AML-193 (cell line): ENCODE data around the gene CCBE1.
"Not testable (repeated sequence)": the region's sequence is repeated elsewhere in the genome, so short reads cannot be mapped to it uniquely, and the experiment has no call there.

Experiments used
- DNase-seq, 2 experiments: peaks; one replicate each; lab custom pipeline; 2025; lab: John Stamatoyannopoulos, UW

Gene CCBE1

DNA sequence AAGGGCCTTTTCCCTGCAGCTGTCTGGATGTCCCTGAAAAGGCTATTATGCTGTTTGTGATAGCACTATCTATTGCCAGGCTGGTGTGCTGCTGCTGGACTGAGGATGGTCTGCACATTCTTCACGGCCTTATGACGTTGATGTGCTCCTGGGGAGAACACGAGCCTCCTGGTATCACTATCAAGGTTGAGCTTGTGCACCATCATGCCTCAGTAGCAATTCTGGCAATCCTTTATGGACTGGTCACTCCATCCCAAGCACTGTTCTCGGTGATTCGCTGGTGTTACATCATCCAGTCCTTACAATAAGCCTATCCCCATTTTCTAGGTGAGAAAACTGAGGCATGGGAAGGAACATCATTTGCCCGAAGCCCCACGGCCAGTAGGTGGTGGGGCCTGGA, 18.2 kb upstream of the CCBE1 start:
- DNase-seq = no peak

DNA sequence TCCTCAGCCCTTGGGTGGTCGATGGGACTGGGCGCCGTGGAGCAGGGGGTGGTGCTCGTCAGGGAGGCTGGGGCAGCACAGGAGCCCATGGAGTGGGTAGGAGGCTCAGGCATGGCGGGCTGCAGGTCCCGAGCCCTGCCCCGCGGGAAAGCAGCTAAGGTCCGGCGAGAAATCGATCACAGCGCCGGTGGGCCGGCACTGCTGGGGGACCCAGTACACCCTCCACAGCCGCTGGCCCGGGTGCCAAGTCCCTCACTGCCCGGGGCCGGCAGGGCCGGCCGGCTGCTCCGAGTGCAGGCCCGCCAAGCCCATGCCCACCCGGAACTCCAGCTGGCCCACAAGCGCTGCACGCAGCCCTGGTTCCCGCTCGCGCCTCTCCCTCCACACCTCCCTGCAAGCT, 16.9 kb upstream of the CCBE1 start:
- not testable (repeated sequence) for DNase-seq

DNA sequence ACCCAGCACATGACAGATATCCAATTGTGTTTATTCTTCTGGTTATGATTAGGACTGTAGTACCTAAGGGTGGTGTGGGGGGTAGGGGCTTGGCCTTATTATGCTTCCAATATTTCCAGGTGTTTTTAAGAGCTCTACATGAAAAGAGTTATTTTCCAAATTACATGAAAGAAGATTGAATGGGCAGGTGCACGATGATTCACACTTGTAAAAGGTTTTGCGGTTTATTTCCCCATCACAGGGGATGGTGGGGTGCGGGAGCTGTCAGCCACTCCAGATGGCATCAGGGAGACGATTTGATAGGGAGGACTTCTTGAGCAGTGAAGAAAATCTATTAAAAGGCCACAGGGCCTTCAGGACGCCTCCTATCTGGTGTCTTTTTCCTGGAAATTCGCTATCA, 15.1 kb upstream of the CCBE1 start:
- no peak for DNase-seq

DNA sequence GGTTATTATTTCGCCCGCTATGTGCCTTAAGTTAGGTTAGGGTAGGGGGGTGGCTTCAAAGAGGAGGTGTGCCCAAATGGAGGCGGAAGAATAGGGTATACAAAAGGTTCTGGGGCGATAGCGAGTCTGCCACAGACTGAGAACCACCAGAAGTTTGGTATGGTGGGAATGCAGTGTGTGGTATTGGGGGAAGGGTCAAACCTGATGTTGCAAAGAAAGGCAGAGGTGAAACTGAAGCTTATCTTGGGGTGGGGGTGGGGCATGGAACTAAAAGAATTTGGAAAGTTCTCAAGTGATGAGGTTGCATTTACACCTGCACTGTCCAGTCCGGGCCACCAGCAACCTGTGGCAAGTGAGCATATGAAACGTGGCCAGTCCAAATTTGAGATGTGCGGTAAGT, 11.8 kb upstream of the CCBE1 start:
- DNase-seq = no peak

DNA sequence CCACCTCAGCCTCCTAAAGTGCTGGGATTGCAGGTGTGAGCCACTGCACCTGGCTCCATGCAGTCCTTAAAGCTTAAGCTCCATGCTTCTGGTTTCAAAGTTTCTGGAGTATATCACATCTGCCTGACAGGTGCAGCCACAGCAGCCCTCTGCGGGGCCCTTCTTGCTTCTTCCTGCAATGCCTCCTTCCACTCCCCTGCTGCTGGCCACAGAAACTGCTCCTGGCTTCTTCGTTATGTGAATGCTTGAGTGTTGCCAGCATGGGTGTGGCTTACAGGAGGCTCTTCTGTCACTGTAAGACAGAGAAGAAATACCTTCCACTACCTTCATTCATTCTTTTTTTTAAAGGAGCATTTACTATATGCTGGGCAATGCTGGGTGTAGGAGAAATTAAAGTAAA, 10.1 kb upstream of the CCBE1 start:
- DNase-seq = no peak

DNA sequence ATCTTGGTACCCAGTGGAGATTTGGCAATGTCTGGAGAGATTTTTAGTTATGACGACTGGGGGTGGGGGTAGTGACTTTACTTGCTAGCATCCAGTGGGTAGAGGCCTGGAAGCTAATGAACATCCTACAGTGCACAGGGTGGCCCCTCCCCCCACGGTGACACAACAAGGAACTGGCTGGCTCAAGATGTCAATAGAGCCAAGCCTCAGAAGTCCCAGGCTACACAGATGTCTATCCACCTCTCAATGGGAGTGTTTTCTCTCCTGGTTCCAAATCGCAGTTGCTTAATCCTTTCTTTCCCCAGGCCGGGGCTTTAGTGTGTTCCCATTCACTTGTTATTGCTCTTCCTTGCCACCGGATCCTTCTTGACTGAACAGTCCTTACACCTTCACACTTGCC, 9.3 kb upstream of the CCBE1 start:
- DNase-seq = no peak

DNA sequence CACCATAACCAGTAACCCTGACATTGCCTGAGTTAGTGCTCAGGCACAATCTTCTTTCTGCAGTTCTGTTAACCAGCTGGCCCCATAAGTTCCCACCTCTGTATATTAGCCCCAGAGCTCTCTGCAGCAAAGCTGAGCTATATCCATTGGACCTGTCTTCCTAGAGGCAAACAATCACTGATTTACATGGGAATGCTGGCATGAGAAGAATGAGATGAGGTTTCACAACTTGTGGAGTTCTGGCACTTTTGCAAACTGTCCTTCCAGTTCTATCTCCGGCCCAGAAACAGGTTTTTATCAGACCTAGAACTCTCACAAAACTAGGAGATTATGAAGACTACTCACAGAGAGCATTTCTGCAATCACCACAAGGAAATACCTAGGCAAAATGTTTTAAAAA, 7.9 kb upstream of the CCBE1 start:
- DNase-seq = no peak

DNA sequence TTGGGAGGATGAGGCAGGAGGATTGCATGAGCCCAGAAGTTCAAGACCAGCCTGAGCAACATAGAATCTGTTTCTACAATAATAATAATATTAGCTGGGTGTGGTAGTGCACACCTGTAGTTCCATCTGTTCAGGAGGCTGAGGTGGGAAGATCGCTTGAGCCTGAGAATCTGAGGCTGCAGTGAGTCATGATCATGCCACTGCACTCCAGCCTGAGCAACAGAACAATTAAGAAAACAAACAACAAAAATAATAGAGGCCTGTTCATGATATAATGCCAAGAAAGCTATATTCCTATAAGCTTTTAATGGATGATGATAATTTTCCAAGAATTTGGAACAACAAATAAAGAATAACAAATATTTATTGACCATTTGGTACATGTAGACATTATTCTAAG, 6.9 kb upstream of the CCBE1 start:
- DNase-seq = no peak

DNA sequence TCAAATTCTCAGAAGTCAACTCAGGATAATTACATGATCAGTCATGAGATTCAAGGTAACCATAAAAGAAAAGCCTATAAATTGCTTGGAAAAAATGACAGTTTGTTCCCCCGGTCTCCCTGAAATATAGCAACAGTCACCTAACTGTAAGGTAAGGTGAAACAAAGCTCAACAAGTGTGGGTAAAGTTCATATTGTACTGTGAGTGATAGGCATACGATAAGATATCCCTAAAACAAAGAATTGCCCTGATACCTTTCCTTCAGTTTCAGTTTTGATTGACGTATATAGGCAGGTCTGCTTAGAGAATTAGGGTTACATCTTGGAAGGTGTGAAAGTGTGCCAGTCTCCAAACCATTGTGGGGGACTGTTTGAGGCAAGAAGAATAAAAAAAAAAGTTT, 4.0 kb upstream of the CCBE1 start:
- no peak for DNase-seq

DNA sequence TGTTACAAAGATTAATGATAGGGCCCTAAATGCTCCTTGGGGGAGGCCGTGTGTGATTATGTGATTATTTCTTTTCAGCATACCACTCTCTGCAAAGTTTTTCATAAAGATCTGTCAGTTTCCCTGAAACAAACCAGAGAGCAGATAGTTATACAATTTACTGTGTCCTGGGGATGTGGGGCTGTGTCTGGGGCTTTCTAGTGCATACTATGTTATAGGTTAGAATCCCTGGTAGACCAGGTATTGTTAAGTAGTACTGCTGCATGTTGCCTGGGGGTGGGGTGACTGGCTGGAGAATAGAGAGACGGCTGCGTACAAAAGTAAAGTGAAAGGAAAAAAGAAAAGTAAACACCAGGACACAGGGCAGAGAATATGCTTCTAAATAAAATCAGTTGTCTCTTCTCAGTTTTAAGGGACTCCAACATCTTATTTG, 3.3 kb upstream of the CCBE1 start:
- DNase-seq = no peak

DNA sequence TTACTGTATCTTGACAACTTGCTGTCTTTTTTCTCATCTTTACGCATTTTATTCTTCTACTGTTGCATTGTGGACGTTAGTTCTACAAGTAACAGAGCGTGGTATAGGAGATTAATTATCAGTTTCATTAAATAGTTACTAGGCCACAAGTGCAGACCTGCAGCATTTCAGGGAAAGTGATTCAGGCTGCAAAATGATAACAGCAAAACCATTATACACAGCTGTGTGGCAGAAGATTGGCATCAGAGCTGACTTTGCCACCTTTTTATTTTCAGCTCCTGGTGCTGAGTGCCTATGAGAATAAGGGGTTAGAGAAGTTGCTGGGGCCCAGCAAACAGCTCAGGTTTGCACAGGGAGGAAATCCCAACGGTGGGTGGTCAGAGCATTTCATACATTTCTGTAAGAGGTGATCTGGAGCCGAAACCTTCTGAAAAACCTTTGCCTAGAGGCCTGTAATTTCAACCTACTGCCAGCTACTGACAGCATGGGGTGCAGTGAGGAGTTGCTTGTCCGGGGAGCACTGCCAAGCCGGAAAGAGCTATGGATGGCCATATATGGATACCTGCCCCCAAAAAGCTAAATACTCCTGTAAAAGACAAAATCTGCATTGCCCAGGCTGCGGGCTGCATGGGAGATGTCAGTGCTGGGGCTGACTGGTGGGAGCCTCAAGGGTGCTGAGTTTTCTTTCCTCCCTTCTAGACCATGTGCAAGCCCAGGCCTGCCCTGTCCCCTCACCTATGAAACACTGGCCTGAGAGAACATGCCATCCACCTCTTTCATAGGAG, 2.7 kb upstream of the CCBE1 start:
- no peak for DNase-seq

DNA sequence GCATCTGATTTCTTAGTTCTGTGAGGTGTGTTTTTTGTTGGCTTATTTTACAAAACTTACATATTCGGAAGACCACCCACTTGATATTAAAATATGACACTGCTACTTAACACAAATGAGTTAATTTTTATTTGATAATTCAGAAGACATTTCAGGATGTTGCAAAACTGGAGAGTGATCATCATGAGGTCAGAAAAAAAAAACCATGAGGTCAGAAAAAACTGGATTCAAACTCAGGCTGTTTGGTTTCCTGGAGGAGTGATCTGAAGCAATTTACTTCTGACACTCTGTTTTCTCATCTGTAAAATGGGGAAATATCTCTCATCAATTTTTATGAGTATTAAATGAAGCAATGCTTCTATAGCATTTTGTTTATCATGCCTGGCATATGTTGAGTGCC, 1.8 kb upstream of the CCBE1 start:
- DNase-seq = no peak

DNA sequence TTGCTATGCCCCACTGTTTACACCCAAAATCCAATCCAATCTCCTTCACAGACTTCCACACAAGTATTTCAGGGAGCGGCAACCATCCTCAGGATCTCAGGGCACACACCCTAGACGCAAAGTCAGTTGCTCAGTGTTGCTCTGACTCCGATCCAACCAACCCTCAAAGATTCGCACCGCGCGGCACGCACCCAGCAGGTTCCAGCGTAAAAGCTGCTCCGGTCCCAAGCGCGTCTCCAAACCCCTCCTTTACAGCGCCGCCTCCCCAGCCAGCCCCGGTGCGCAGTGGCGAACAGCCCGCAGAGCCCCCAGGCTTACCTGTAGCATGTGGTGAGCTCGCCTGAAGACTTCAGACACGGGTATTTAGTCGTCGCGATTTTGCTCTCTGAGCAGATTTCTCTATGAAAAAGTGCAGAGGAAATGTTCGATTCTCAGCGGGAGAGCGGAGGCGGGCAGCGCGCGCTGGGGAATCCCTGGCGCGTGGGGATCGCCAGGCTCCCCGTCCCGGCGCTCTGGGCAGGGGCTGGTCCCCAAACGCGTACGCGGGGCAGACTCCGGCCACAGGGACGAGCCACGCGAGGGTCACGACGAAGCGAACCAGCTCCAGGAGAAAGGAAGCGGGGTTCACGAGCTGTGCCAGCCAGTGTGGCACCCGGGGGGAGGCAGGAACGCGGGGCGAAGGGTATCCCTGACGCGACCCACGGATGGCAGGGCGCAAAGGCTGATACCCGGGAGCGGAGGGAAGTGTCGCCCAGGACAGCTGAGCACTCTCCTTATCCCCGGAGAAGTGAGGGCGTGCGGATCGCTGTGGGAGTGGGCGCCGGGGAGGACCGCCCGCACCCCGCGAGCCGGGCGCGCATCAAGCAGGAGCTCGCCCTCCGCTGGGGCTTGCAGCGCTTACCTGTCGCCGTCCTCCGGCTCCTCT, 650 bp downstream of the CCBE1 start:
- no peak for DNase-seq

DNA sequence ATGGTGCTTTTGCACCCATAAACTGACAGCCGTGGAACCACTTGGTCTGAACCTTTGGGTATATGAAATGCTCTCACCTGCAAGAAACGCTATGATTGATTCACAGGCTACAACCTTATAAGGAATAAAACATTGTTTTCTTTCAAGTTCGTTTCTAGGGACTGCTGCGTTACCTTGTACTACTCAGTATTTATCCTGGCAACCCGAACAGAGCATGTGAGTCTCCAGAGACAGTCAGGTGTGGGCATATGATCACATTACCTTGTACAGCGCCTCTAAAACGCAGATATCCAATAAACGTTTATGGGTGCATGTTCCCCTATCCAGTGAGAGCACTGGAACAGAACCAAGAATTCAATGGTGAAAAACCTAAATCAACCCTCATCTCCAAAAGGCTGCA, 1.7 kb downstream of the CCBE1 start:
- DNase-seq = no peak

DNA sequence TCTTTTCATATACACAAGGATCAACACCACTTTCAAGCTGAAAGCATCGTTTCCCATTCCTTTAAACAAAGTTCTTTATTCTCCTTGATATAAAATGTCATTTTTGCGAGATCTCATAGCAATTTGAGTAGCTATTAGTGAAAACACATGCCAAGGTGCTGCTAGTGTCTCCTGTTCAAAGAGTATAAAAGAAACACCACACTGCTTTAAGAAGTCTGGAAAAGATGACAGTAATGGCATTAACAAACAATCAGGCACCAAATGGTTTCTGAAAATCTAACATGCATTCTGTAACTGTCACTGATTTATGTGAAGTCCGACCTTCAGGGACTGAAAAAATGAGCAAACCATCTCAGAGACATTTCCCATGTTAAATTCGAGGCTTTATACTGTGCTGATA, 2.4 kb downstream of the CCBE1 start:
- DNase-seq = no peak

DNA sequence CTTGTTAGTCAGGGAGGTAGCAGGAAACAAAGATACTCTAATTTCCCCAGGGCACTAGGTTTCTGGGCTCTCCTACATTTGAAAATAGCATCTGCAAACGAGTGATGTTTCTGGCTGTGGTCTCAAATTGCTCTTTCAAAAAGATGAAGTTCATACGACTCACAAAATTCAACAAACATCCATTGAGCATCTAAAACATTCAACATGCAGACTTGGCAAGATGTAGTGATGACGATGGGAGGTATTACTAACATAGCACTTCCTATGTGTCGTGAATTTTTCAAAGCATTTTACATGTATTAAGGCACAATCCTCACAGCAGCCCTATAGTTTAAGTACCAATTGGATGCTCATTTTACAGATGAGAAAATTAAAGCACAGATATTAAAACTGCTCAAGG, 5.2 kb downstream of the CCBE1 start:
- DNase-seq = no peak

DNA sequence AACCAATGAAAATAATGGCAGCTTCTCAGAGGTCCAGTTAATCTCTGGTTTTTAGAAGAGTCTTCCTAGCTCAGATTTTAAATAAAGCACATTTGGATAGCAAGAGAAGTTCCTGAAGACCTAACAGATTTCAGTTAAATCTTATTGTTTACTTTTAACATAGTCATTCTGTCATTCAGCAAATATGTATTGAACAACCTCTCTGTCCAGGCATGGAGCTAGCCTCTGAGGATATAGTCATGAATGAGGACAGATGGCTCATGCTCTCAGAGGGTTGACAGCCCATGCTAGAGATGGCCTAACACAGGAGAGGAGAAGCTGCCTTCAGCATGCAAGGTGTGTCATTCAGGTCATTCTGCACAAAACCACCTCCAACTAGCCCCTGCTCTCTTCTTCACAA, 6.2 kb downstream of the CCBE1 start:
- DNase-seq = no peak

DNA sequence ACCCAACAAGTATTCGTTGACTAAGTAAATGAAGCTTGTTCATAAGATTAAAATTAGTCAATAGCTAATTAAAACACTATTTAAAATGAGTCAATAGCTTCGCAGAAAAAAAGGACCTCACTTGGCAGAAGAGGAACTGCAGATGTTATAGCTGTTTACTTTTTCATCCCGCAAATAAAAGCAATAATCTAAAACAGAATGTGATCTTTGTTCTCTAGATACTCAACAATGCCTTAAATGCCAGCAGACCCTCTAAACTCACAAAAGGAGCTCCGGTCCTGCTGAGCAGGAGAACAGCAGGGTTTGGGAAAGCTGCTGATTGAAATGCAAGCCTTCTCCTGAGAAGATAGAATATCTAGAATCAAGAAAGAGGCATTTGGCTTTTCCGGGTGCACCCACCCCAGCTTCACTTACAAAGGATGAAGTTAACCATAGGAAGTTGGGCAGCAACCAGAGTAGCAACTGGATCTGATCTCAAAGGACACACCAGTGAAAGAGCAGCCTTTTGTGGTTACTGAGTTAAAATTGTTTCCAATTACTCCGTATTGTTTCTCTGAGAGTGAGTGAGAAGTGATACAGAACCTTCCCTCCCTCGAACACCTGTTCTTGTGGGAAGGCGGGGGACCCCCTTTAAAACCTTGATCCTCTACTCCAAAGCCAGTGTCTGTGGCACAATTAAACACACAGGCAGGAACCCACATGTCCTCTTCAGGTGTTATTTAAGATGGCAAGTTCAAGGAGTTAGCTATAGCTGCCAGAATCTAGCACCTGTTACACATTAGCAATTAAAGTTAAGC, 6.8 kb downstream of the CCBE1 start:
- no peak for DNase-seq

DNA sequence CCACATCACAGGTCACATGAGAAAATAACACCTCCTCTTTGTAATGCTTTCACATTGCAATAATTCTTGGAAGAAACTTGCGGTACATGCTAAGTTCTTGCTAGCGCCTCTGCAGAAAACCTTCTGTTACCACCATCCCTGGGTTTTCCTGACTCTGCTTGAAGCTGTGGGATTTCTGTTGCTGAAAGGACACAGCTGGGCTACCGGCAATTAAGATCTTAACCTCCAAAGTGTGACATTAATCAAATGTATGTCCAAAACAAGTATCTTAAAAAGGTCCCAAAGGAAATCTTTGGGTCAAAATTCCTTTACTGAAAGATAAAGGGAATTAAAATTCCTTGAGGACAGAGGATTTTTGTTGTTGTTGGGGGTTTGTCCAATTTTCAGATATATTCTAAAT, 7.5 kb downstream of the CCBE1 start:
- no peak for DNase-seq

DNA sequence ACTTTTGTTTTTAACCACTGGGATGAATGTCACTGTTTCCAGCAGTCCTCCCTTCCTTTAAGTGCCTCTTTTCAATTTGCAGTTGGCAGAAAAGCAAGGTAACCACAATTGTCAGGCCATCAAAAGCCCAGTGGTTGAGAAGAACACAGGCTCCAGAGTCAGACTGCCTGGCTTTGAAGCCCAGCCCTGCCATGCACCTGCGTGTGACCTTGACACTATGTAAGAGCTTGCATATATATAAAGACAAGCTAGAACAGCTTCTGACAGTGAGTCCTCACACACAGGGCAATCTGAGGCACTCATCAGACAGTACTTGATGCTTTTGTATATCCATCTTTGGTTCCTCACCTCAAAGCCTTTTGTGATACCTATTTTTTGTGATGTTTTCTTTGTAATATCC, 11.0 kb downstream of the CCBE1 start:
- DNase-seq = no peak

DNA sequence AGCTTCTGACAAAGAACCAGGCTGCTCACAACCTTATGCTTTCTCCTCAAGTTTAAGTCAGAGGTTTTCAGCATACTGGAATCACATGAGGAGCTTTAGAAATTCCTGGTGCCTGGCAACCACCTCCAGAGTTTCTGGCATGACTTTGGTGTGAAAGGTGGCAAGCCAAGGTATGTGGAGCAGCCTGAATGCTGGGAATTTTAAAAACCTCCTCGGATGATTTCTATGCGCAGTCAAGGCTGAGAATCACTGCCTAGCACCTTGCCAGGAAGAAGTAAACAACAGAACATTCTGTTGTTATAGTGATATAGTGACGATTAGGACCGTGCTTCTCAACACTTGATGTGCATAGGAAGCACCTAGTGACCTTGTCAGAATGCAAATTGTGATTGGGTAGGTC, 11.7 kb downstream of the CCBE1 start:
- DNase-seq = no peak

DNA sequence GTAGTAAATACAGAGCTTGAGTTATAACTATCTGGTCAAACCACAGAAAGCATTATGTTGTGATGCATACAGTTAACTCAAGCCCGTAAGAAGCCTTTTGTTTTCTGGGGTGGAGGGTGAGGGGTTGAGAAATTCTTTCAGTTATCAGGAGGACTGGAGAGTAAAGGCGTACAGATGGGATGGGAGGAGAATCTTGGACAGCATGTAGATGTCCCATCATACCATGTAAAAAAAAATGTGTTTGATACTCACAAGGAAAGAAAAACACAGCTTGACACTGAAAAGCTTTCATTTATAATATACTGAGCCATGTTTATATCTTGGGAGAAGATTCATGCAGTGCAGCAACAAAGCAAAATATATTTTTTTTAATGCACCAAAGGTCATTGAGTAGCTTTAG, 12.4 kb downstream of the CCBE1 start:
- no peak for DNase-seq
